Progenitor cell of endocrine pancreas (in vitro differentiated cells): Measurements from ENCODE around the gene ERC1. TPM values are rescaled to one million over a fixed set of nuclear protein-coding genes. Genes with fewer than 3 reads are reported as not detected.

Source experiments
- DNase-seq: peaks from one replicate; pipeline ENCODE4 v3.0.0; 2021; ENCODE audit warnings: low spot score; ENCODE audit not compliant: unreplicated experiment
- H3K27ac Mint-ChIP-seq: 2 replicates; pipeline ENCODE4 v1.8.0; 2021; ENCODE audit warnings: mild to moderate bottlenecking, moderate library complexity, mixed read lengths
- H3K27me3 Mint-ChIP-seq: 2 replicates; pipeline ENCODE4 v1.8.0; 2021; ENCODE audit warnings: mixed read lengths
- H3K36me3 Mint-ChIP-seq: 2 replicates; pipeline ENCODE4 v1.8.0; 2022; ENCODE audit warnings: mixed read lengths; ENCODE audit not compliant: insufficient read depth
- H3K4me1 Mint-ChIP-seq: 2 replicates; pipeline ENCODE4 v1.8.0; 2021; ENCODE audit warnings: low read depth, mixed read lengths
- H3K4me3 Mint-ChIP-seq: 2 replicates; pipeline ENCODE4 v1.8.0; 2021; ENCODE audit warnings: low read depth, mild to moderate bottlenecking, moderate library complexity, mixed read lengths
- H3K9me3 Mint-ChIP-seq: 2 replicates; pipeline ENCODE4 v1.8.0; 2021; ENCODE audit warnings: low read depth, mixed read lengths
- CTCF ChIP-seq: fragments of 200-600 bp; sonication (generic); IDR thresholded peaks from one replicate; pipeline ENCODE4 v1.5.0; 2021; ENCODE audit warnings: antibody characterized with exemption, mild to moderate bottlenecking; ENCODE audit not compliant: unreplicated experiment
- total RNA-seq: library from RNA; stranded (reverse); gene quantifications from 2 replicates; pipeline ENCODE4 v1.2.1, GENCODE V29; 2021

Gene ERC1
- total RNA-seq, 1 donor from 2014 or later, result 146 TPM

GRCh38 chr12:1448336-1448735, 457.3 kb downstream of the ERC1 start:
- H3K4me3 Mint-ChIP-seq, result no peak overlapping the region
- H3K4me1 Mint-ChIP-seq, result peaks cover 8% of the 10 kb centered on the region
- H3K9me3 Mint-ChIP-seq, result peaks cover 11% of the 10 kb centered on the region
- no peak for DNase-seq
- no peak for TF ChIP-seq CTCF
- no peak overlapping the region for H3K27ac Mint-ChIP-seq
- H3K27me3 Mint-ChIP-seq, result no peaks in the 10 kb centered on the region
- peaks cover 48% of the 10 kb centered on the region for H3K36me3 Mint-ChIP-seq

- H3K9me3 Mint-ChIP-seq, result peaks cover 11% of the 10 kb centered on the region
- H3K27me3 Mint-ChIP-seq, result no peaks in the 10 kb centered on the region
- H3K36me3 Mint-ChIP-seq, result peaks cover 26% of the 10 kb centered on the region
- DNase-seq, result no peak
- TF ChIP-seq CTCF, result no peak
- H3K4me3 Mint-ChIP-seq, result no peak overlapping the region
- H3K27ac Mint-ChIP-seq, result no peak overlapping the region
- no peaks in the 10 kb centered on the region for H3K4me1 Mint-ChIP-seq
These were observed 462.8 kb downstream of the ERC1 start for GRCh38 chr12:1453810-1454209.

- Mint-ChIP-seq H3K27ac (no peak overlapping the region), H3K9me3 (peaks cover 13% of the 10 kb centered on the region), H3K36me3 (peaks cover 20% of the 10 kb centered on the region), H3K4me3 (no peak overlapping the region), H3K4me1 (no peaks in the 10 kb centered on the region), H3K27me3 (no peaks in the 10 kb centered on the region)
- TF ChIP-seq CTCF, result no peak
- DNase-seq, result no peak
These were observed 465.9 kb downstream of the ERC1 start for GRCh38 chr12:1456885-1457284.

- no peak overlapping the region for H3K27ac Mint-ChIP-seq
- no peak for TF ChIP-seq CTCF
- H3K9me3 Mint-ChIP-seq, result peaks cover 16% of the 10 kb centered on the region
- DNase-seq, result no peak
- peaks cover 26% of the 10 kb centered on the region for H3K36me3 Mint-ChIP-seq
- no peaks in the 10 kb centered on the region for H3K27me3 Mint-ChIP-seq
- H3K4me3 Mint-ChIP-seq, result no peak overlapping the region
- no peaks in the 10 kb centered on the region for H3K4me1 Mint-ChIP-seq
These were observed 466.9 kb downstream of the ERC1 start for GRCh38 chr12:1457901-1458300.

- H3K4me1 Mint-ChIP-seq, result no peaks in the 10 kb centered on the region
- no peak overlapping the region for H3K27ac Mint-ChIP-seq
- H3K4me3 Mint-ChIP-seq, result no peak overlapping the region
- TF ChIP-seq CTCF, result no peak
- H3K36me3 Mint-ChIP-seq, result peaks cover 28% of the 10 kb centered on the region
- H3K27me3 Mint-ChIP-seq, result no peaks in the 10 kb centered on the region
- peaks cover 16% of the 10 kb centered on the region for H3K9me3 Mint-ChIP-seq
- DNase-seq, result no peak
These were observed 468.3 kb downstream of the ERC1 start for GRCh38 chr12:1459339-1459738.
